Measurements from ENCODE around the gene RHOU.
"Not testable (repeated sequence)": the region's sequence is repeated elsewhere in the genome, so short reads cannot be mapped to it uniquely, and the experiment has no call there.

RHOU gene

DNA sequence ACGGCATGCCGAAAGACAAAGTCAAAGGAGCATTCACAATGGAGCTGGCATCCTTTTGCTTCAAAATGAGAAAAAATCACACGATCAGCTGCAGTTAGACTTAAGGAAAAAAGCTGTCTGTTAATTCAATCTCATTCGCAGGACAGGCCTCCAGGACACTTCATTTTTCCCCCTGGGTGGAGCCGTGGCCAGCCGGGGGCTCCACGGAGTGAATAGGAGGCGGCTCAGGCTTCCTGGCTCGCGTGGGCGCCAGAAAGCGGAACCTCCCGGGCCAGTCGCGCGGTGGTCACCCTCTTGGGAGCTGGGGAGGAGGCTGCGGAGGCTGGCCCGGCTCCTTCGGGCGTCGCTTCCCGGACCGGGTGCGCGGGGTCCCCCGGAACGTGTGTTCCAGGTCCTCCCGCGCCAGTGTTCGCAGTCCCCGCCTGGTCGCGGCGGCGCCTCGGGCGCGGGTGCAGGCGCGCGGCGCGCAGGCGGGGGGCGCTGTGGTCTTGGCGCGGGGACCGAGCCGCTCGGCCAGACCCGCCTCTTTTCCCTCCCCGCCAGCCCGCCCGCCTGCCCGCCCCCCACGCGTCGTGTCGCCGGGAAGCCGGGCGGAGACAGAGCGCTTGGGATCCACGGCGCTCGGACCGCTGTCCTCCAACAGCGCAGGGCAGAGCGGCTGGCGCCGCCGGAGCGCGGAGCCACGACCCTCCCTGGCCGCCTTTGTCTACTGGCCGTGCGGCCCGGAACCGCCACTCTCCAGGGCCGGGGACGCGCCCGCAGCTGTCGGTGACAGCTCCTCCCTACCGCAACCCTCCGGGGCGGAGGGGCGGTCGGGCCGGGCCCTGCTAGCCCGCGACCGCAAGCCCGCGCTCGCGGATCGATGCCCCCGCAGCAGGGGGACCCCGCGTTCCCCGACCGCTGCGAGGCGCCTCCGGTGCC is at the start of gene RHOU:
RHOU (plus strand) TSS at position 599 of the 921 bp plus-strand sequence; CDS start at position 863, 264 bp downstream.
- FAIRE-seq (no peak), DNase-seq (ENCODE audit: insufficient read length, low spot score) (peak; percentile 66)
- peak; percentile 47; the same call in 1 of the 2 replicates for TF ChIP-seq POLR2A (IDR thresholded peaks at IDR 0.05; ENCODE audit: low read depth, low read length)

DNA sequence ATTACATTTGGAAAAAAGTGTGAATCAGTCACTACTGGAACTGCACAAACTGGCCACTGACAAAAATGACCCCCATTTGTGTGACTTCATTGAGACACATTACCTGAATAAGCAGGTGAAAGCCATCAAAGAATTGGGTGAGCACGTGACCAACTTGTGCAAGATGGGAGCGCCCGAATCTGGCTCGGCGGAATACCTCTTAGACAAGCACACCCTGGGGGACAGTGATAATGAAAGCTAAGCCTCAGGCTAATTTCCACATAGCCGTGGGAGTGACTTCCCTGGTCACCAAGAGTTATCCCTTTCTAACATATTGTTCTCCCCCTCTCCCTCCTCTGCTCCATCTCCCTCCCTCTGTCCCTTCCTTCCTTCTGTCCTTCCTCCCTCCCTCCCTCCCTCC is 47.7 kb upstream of the RHOU start:
- DNase-seq (ENCODE audit: insufficient read length, low spot score) (no peak), FAIRE-seq (no peak)
- no peak for TF ChIP-seq POLR2A (IDR thresholded peaks at IDR 0.05; ENCODE audit: low read depth, low read length)

DNA sequence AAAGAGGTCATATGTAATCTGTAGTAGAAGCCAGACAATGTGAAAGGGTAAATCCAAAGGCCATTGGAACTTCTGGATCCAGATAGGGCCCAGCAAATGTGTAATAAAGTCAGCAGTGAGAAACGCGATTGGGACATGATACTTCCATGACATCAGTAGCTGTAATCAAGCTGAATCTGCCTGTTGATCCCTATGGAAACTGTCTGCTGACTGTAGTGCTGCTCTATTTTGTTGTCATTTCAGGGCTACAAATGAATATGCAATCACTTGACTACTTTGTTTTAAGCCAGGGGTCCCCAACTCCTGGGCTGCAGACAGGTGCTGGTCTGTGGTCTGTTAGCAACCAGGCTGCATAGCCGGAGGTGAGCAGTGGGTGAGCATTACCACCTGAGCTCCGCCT is 46.0 kb upstream of the RHOU start:
- DNase-seq (ENCODE audit: insufficient read length, low spot score) (no peak), FAIRE-seq (no peak)
- TF ChIP-seq POLR2A (IDR thresholded peaks at IDR 0.05; ENCODE audit: low read depth, low read length) = no peak

DNA sequence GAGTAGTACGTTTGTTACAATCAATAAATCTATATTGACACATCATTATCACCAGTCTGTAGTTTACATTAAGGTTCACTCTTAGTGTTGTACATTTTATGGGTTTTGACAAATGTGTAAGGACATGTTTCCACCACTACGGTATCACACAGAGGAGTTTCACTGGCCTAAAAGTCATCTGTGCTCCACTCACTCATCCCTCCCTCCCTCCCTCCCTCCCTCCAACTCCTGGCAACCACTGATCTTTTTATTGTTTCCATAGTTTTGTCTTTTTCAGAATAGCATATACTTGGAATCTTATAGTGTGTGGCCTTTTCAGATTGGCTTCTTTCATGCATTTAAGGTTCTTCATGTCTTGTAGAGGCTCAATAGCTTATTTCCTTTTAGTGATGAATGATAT is 44.1 kb upstream of the RHOU start:
- no peak for DNase-seq (ENCODE audit: insufficient read length, low spot score)
- no peak for TF ChIP-seq POLR2A (IDR thresholded peaks at IDR 0.05; ENCODE audit: low read depth, low read length)
- FAIRE-seq = no peak

DNA sequence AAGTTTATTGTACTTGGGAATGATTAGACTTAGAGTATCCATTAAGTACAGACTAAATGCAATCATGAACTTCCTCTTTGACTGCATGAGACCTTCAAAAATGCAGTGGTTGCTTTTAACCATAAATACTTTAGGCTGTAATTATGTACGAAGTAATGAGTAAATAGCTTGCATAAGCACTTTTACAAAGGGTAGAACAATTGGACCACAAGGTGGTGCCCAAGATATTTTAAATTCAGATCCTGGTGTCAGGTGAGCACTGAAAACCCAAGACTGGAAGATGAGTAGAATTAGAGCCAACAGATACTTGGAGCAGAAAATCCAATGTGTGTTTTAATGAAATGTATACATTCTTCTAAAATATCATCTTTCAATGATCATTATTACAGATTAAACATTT is 43.4 kb upstream of the RHOU start:
- DNase-seq (ENCODE audit: insufficient read length, low spot score) = peak; percentile 21
- no peak for TF ChIP-seq POLR2A (IDR thresholded peaks at IDR 0.05; ENCODE audit: low read depth, low read length)
- FAIRE-seq = no peak

DNA sequence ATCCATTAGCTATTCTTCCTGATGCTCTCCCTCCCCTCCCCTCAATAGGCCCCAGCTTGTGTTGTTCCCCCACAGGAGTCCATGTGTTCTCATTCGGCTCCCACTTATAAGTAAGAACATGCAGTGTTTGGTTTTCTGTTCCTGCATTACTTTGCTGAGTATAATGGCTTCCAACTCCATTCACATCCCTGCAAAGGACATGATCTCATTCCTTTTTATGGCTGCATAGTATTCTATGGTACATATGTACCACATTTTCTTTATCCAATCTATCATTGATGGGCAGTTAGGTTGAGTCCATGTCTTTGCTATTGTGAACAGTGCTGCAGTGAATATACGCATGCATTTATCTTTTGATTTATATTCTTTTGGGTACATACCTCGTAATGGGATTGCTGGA is 40.8 kb upstream of the RHOU start:
- not testable (repeated sequence) for DNase-seq (ENCODE audit: insufficient read length, low spot score); FAIRE-seq

DNA sequence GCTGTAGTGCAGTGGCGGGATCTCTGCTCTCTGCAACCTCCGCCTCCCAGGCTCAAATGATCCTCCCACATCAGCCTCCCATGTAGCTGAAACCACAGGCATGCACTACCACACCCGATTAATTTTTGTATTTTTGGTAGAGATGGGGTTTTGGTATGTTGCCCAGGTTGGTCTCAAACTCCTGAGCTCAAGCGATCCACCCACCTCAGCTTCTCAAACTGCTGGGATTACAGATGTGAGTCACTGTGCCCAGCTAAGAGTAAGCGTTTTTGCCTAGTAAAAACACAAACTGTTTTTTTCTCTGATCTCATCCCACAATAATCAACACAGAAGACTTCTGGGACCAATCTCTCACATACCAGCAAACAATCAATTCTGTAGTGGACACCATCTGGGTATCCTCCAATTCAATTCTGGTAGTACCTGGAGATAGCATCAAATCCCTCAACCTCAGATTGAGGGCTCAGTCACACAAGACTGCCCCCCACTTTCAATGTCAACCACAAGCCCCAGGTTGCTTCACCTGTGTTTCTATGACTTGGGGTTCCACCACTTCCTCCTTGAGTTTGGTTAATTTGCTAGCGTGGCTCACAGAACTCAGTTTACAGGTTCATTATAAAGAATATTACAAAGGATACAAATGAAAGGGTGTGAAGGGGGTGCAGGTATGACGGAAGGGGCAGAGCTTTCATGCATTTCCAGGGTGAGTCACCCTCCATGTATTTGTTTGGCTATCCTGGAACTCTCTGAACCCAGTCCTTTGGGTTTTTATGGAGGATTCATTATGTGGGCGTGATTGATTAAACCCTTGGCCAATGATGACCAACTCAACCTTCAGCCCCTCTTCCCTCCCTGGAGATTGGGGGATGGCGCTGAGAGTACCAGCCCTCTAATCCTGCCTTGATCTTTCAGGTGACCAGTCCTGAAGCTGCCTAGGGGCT is 40.0 kb upstream of the RHOU start:
- no peak for TF ChIP-seq POLR2A (IDR thresholded peaks at IDR 0.05; ENCODE audit: low read depth, low read length)
- DNase-seq (ENCODE audit: insufficient read length, low spot score) (no peak), FAIRE-seq (peak; percentile 23)

DNA sequence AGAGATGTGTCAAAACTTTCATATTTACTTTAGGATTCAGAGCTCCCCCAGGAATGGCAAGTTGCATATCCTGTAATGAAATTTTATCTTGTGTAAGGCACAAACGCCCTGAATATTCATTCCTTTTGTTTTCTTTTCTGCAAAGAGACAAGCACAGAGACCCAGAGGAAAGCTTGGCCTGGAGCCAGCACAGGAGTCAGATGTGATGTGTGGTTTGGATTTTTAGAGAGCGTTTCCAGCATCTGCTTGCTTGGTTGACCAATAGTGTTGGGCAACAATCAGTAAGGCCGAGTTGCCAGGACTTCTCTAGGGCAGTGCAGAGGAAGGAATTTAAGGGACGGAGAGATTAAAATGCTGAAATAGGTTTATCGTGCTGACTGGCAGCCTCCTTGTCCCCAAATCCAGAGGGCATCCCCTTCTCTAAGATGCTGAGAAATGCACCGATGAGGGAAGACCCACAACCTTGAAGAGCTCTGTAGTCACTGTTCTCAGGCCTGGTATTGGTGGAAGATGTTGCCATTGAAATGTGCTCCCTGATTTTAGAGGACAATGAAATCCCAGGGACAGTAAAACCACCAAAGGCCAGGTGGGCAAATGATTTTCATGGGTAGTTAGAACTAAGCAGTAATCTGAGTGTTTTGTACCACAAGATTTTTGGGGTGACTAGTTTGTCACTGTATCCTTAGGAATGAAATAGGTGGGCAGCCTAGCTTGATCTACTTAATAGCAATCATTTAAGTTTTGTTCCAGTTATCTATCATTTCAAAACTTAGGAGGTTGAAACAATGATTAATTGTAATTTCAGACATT is 37.9 kb upstream of the RHOU start:
- DNase-seq (ENCODE audit: insufficient read length, low spot score) = no peak
- no peak for TF ChIP-seq POLR2A (IDR thresholded peaks at IDR 0.05; ENCODE audit: low read depth, low read length)

DNA sequence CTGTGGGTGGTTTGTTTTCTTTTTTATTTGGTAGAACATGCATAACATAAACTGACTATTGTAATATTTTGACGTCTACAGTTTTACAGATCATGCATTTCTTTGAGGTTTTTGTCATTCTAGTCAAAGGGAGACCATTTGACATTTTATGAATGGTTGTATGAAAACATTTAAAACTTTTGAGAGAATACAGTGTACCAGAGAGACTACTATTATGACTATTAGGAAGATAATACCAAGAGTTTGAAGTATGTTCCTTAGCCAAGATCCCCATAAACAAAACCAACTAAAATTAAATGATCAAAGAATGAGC is 37.3 kb upstream of the RHOU start:
- DNase-seq (ENCODE audit: insufficient read length, low spot score) (no peak), FAIRE-seq (no peak)
- no peak for TF ChIP-seq POLR2A (IDR thresholded peaks at IDR 0.05; ENCODE audit: low read depth, low read length)

More for the DNA sequence above, 37.9 kb upstream of the RHOU start:
- no peak for FAIRE-seq

DNA sequence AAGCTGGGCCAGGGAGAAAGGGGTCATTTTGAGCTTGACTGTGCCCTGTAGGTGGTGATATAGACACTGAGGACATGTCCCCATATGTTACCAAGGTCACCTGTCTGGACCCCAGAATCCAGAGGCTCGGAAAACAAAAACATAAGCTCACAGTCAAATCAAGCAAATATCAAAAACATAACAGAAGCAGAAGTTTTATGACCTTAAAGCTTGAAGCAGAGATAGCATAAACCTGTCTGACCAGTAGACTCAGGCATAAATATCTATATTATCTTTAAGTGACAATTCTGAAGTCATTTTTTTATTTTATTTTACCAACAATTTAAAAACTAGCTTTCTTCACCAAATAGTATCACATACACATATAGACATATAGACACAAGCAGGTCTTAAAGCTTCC is 32.8 kb upstream of the RHOU start:
- FAIRE-seq = no peak
- no peak for TF ChIP-seq POLR2A (IDR thresholded peaks at IDR 0.05; ENCODE audit: low read depth, low read length)
- DNase-seq (ENCODE audit: insufficient read length, low spot score) = no peak

DNA sequence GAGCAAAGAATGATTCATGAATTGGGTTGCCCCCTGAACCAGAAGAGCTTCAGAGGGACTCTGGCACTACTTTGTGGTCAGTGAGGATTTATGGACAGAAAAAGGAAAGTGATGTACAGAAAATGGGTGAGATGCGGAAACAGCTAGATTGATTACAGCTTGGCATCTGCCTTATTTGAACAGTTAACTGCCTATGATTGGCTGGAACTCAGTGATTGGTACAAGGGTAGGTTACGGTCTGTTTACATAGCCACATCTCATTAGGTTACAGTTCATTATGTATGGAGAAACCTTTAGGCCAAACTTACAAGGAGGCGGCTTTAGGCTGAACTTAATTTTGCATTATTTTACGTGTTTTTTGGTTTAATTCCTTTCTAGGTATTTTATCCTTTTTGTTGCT is 29.0 kb upstream of the RHOU start:
- TF ChIP-seq POLR2A (IDR thresholded peaks at IDR 0.05; ENCODE audit: low read depth, low read length) = no peak
- FAIRE-seq (no peak), DNase-seq (ENCODE audit: insufficient read length, low spot score) (no peak)

DNA sequence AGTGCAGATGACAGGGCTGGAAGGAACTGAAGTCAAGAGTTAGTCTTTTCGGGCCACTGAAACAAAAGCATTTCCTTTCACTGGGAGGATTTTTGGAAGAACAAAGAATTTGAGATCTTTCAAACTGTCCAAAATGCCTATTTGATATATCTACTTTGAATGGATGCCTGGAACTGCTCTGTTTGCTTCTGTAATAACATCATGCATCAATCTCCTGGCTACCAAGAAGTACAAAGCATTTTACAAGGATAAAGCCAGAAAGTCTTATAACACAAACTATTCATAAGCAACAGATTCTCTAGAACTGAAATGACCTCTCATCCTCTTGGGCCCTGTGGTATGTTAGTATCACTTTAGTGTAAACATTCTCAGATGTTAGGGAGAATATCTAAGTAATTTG is 18.2 kb upstream of the RHOU start:
- no peak for DNase-seq (ENCODE audit: insufficient read length, low spot score)
- no peak for FAIRE-seq
- TF ChIP-seq POLR2A (IDR thresholded peaks at IDR 0.05; ENCODE audit: low read depth, low read length) = no peak

DNA sequence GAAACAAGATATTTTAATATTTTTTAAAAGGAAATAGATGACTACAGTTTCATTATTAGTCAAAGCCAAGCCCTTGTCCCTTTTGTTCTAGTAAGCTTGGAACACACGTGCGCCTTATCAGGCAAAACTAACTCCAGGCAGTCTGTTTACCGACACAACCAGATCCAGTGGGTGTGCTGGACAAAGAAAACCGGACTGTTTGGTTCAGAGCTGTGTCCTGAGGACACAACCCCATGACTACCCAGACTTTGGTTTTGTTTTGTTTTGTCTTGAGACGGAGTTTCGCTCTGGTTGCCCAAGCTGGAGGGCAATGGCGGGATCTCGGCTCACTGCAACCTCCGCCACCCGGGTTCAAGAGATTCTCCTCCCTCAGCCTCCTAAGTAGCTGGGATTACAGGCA is 13.9 kb upstream of the RHOU start:
- DNase-seq (ENCODE audit: insufficient read length, low spot score) = no peak
- no peak for FAIRE-seq
- no peak for TF ChIP-seq POLR2A (IDR thresholded peaks at IDR 0.05; ENCODE audit: low read depth, low read length)

DNA sequence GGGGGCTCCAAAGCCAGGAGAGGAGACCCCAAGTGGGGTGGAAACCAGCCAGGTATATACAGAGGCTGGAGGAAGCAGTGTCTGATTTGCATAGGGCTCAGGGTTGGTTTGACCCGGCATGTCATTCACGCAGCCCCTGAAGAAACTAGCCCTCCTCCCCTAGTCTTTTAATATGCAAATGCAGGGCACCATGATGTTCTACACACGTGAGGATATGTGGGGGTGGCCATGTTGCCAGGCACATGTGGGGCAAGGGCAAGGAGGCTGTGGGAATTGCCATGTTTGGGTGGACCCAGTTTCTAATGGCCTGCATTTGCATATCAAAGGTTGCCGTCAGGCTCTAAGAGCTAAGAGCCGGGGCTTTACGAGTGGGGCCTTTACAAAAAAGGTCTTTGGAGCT is 12.0 kb upstream of the RHOU start:
- no peak for TF ChIP-seq POLR2A (IDR thresholded peaks at IDR 0.05; ENCODE audit: low read depth, low read length)
- no peak for FAIRE-seq
- DNase-seq (ENCODE audit: insufficient read length, low spot score) = no peak
